Measurements from ENCODE around the gene DMD.

The DMD gene

DNA sequence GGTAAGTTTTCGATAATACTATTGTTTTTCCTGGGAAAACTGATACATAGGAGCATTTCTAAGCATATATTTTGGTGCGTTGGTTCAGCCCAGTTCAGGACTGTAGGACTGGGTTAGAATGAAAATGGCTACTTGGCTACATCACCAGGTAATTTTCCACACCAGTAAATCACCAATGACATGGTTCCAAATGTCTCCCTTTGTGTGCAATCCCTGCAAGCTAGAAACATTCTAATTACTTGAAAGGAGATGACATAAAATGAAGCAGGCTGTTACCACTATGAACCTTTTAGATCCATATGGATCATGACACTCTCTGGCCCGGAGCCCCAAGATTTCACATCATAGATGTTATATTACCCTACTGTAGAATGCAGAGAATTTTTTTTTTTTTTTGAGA is 1562.1 kb downstream of the DMD start:
- no peak overlapping the region for H3K4me3 ChIP-seq (ENCODE audit: low read depth, low read length)
- DNase-seq (ENCODE audit: low read depth) = no peak
- TF ChIP-seq, protein P1, sequence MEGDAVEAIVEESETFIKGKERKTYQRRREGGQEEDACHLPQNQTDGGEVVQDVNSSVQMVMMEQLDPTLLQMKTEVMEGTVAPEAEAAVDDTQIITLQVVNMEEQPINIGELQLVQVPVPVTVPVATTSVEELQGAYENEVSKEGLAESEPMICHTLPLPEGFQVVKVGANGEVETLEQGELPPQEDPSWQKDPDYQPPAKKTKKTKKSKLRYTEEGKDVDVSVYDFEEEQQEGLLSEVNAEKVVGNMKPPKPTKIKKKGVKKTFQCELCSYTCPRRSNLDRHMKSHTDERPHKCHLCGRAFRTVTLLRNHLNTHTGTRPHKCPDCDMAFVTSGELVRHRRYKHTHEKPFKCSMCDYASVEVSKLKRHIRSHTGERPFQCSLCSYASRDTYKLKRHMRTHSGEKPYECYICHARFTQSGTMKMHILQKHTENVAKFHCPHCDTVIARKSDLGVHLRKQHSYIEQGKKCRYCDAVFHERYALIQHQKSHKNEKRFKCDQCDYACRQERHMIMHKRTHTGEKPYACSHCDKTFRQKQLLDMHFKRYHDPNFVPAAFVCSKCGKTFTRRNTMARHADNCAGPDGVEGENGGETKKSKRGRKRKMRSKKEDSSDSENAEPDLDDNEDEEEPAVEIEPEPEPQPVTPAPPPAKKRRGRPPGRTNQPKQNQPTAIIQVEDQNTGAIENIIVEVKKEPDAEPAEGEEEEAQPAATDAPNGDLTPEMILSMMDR (IDR thresholded peaks at IDR 0.05; ENCODE audit: control insufficient read depth, extremely low read depth, insufficient read depth) = no peak

DNA sequence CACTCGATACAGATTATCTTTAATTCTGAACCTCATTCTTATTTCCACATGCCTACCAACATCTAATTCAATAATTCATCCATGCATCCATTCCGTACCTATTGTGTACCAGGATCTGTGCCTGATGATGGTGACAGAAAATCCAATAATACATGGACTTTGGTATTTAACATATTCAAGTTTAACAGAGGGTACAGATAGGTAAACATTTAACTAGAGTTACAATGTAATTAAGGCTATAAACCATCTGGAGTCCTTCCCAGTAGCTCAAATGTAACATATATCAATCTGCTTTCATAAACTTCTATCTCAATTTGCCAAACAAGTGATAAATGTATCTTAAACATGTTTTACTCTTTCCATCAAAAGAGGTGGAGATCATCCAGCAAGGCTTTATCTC is 1578.0 kb downstream of the DMD start:
- no peak for DNase-seq (ENCODE audit: low read depth)
- H3K4me3 ChIP-seq (ENCODE audit: low read depth, low read length) = no peak overlapping the region
- TF ChIP-seq, protein P1 (IDR thresholded peaks at IDR 0.05; ENCODE audit: control insufficient read depth, extremely low read depth, insufficient read depth) = no peak

DNA sequence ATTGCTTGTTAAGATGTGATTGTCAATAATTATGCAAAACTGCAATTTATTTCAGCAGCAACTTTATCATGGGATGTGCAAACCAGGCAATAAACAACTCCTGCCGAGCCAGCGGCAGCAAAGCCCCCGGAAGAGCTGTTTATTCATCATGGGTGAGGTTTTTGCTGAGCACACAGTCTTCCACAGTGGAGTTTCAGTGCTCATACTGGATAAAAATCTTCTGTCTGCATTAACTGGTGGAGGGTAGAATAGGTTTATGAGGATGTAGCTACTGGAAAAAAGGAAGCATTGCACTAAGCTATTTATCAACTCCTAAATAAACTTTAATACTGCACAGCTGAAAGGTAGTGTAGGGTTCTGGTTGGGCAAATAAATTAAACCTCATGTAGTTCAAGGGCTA is 1582.2 kb downstream of the DMD start:
- H3K4me3 ChIP-seq (ENCODE audit: low read depth, low read length) = no peak overlapping the region
- no peak for DNase-seq (ENCODE audit: low read depth)
- TF ChIP-seq, protein P1 (IDR thresholded peaks at IDR 0.05; ENCODE audit: control insufficient read depth, extremely low read depth, insufficient read depth) = no peak

DNA sequence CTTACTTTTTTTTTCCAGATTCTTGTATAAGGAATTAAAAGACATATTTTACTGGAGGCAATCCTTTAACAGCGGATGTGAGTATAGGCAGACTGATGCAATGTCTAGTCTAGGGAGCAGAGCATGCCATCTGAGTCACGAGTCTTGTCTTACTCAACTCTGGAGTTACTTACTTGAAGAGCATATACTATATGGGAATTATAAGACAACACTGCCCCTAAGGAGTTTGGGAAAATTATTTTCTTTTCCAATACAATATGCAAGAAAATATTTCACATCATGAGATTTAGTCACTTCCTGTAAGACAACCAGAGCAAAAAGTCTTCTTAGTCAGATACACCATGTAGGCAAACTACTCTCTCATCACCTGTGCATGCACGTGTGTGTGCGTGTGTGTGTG is 1602.2 kb downstream of the DMD start:
- TF ChIP-seq, protein P1 (IDR thresholded peaks at IDR 0.05; ENCODE audit: control insufficient read depth, extremely low read depth, insufficient read depth) = no peak
- H3K4me3 ChIP-seq (ENCODE audit: low read depth, low read length) = no peak overlapping the region
- DNase-seq (ENCODE audit: low read depth) = no peak

DNA sequence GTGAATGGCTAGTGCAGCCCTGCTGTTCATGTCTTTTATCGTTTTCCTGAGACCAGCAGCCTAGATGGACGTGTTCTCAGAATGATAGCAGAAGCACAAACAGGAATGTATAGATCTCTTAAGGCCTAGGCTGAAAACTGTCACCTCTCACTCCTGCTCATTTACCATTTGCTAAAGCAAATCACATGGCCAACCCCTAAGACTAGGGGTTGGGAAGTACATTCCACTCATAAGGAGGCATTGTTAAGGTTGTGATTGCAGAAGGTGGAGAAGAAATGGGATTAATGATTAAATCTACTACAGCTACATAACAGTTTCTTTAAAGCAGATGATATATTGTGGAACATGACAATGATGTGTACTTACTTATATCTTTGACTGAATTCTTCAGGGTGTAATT is 1602.7 kb downstream of the DMD start:
- TF ChIP-seq, protein P1 (IDR thresholded peaks at IDR 0.05; ENCODE audit: control insufficient read depth, extremely low read depth, insufficient read depth) = no peak
- DNase-seq (ENCODE audit: low read depth) = no peak

DNA sequence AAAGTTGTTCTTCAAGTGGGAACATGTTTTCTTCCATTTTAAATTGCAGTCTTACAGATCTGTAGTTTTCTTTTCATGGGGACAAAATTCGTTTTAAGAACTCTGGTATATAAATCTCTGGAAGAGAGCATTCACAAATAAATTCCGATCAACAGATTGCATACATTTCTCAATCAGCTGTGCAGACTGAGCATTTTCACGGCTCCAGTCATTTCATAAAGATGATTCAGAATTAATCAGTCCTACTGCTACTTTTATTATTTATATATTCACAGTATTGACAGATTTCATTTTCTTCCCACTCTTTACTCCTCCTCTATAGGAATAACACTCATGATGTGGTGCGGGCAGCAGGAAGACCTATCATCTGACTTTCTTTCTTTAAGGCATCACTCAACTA is 1604.6 kb downstream of the DMD start:
- no peak for DNase-seq (ENCODE audit: low read depth)

More for the DNA sequence above, 1602.7 kb downstream of the DMD start:
- H3K4me3 ChIP-seq (ENCODE audit: low read depth, low read length) = no peak overlapping the region

More for the DNA sequence above, 1604.6 kb downstream of the DMD start:
- no peak overlapping the region for H3K4me3 ChIP-seq (ENCODE audit: low read depth, low read length)
- TF ChIP-seq, protein P1 (IDR thresholded peaks at IDR 0.05; ENCODE audit: control insufficient read depth, extremely low read depth, insufficient read depth) = no peak
